Activated naive CD8-positive, alpha-beta T cell treated with anti-CD3 and anti-CD28 coated beads for 36 hours (primary cell): ENCODE data around the gene BOK. TPM values are rescaled to one million over a fixed set of nuclear protein-coding genes. Genes with fewer than 3 reads are reported as not detected.
"Not testable (repeated sequence)": the region's sequence is repeated elsewhere in the genome, so short reads cannot be mapped to it uniquely, and the experiment has no call there.

Experiments used
- DNase-seq: peaks from one replicate; pipeline ENCODE4 v3.0.0; 2021
- H3K27ac Mint-ChIP-seq: one replicate; pipeline ENCODE4 v1.8.0; 2022; ENCODE audit warnings: mild to moderate bottlenecking, moderate library complexity, mixed read lengths
- H3K27me3 Mint-ChIP-seq: one replicate; pipeline ENCODE4 v1.8.0; 2022; ENCODE audit warnings: mild to moderate bottlenecking, mixed read lengths
- H3K36me3 Mint-ChIP-seq: one replicate; pipeline ENCODE4 v1.8.0; 2021; ENCODE audit warnings: mild to moderate bottlenecking, mixed read lengths
- H3K4me1 Mint-ChIP-seq: one replicate; pipeline ENCODE4 v1.8.0; 2021; ENCODE audit warnings: mixed read lengths
- H3K4me3 Mint-ChIP-seq: one replicate; pipeline ENCODE4 v1.8.0; 2022; ENCODE audit warnings: mild to moderate bottlenecking, moderate library complexity, mixed read lengths
- H3K9me3 Mint-ChIP-seq: one replicate; pipeline ENCODE4 v1.8.0; 2022; ENCODE audit warnings: mixed read lengths
- total RNA-seq, 2 experiments: library from RNA; stranded (reverse); gene quantifications; one replicate each; pipeline ENCODE4 v1.2.3, GENCODE V29; 2021

The BOK gene
- total RNA-seq, 2 experiments from 2014 or later = 0.08 TPM; not detected in 1

DNA sequence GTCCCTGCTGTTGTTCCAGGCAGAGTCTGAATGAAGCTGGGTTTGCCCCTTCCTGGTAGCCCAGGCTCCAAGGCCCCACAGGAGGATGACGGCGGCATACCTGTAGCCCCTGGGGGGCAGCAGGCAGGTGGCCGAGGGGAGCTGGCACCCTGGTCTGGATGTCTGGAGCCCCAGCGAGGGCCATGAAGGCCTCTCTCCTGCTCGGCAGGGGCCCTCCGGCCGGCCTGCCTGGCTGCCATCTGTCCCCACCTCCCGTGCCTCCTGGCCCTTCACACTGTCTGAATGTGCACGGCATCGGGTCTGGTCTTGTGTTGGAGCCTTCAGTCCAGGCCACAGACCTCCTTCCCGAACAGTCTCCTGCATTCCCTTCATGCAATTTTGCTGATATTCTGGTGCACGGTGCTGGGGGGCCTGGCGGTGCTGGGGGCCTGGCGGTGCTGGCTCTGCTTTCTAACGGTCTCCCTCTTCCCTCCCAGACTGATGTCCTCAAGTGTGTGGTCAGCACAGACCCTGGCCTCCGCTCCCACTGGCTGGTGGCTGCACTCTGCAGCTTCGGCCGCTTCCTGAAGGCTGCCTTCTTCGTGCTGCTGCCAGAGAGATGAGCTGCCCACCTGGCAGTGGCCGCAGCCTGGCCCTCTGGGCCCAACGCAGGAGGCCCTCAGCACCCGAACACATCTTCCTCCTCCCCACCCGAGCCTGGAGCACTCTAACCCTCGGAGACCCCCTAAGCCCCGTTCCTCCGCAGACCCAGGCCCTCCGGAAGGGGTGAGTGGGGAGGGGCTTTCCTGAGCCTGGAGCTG is 13.5 kb downstream of the BOK start:
- Mint-ChIP-seq H3K4me3 (no peak overlapping the region), H3K27ac (no peak overlapping the region), H3K36me3 (peaks cover 3% of the 10 kb centered on the region), H3K27me3 (no peaks in the 10 kb centered on the region), H3K9me3 (no peaks in the 10 kb centered on the region), H3K4me1 (no peaks in the 10 kb centered on the region)
- no peak for DNase-seq

- not testable (repeated sequence) for H3K9me3 Mint-ChIP-seq, H3K4me3 Mint-ChIP-seq, H3K27ac Mint-ChIP-seq, H3K4me1 Mint-ChIP-seq, H3K27me3 Mint-ChIP-seq, H3K36me3 Mint-ChIP-seq, DNase-seq
Observed at GRCh38 chr2:241572915-241573651, 14.5 kb downstream of the BOK start.

- Mint-ChIP-seq H3K4me3 (no peak overlapping the region), H3K9me3 (no peaks in the 10 kb centered on the region), H3K27ac (no peak overlapping the region), H3K4me1 (no peaks in the 10 kb centered on the region), H3K36me3 (peaks cover 3% of the 10 kb centered on the region), H3K27me3 (no peaks in the 10 kb centered on the region)
- DNase-seq = no peak
Observed at GRCh38 chr2:241573741-241574140, 15.2 kb downstream of the BOK start.

DNA sequence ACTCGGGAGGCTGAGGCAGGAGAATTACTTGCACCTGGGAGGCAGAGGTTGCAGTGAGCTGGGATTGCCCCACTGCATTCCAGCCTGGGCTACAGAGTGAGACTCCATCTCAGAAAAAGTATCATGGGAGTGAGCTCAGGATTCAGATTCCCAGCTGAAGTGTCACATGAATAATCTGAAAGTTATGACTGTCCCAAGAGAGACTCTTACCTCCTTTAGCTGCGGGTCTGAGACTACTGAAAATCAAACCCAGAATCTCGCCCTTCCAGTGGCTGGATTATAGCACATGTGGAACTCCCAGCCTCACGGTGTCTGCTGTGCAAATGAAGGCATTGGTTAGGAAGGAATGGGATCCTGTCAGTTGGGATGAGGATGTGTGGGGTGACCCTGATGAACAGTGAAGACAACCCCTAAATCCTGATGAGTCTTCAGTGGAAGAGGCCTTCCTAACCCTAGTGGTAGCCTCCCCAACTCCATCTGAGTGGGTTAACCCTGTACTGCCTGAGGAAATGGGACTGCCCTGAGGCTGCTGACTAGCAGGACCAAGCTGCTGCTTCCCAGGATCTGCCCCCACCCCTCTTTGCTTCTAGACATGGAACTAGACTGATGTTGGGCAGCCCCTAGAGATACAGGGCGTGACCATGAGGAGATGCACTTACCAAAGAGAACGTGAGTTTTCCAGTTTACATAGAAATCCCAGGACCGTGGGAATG is 16.5 kb downstream of the BOK start:
- H3K27me3 Mint-ChIP-seq = no peaks in the 10 kb centered on the region
- H3K4me1 Mint-ChIP-seq = no peaks in the 10 kb centered on the region
- no peak for DNase-seq
- no peak overlapping the region for H3K27ac Mint-ChIP-seq
- no peak overlapping the region for H3K4me3 Mint-ChIP-seq
- peaks cover 3% of the 10 kb centered on the region for H3K36me3 Mint-ChIP-seq
- H3K9me3 Mint-ChIP-seq = no peaks in the 10 kb centered on the region

DNA sequence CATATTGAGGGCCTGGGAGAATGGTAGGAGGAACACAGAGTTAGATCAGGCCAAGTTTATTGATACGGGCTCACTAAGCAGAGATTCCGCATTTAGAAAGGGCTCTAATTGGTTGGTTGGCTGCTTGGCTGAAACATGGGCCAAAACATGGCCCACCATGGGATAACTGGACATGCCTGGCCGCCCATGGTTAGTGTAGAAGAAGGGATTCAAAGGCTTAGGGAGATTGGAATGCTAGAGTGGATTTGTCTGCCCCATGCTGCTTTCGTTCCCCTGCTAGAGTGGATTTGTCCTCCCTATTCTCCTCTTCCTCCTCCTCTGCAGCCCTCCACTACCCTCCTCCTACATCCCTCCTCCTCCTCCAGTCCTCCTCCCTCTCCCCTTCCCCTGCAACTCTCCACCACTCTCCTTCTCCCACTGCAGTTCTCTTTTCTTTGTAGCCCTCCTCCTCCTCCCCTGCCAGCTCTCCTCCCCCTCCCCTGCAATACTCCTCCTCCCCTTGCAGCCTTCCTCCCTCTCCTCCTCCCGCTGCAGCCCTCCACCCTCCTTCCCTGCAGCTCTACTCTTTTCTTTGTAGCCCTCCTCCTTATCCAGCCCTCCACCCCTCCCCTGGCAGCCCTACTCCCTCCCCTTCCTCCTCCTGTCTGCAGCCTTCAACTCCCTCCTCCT is 17.2 kb downstream of the BOK start:
- Mint-ChIP-seq H3K4me1 (no peaks in the 10 kb centered on the region), H3K27me3 (no peaks in the 10 kb centered on the region), H3K9me3 (no peaks in the 10 kb centered on the region), H3K4me3 (no peak overlapping the region), H3K36me3 (peaks cover 3% of the 10 kb centered on the region), H3K27ac (no peak overlapping the region)
- DNase-seq = no peak

DNA sequence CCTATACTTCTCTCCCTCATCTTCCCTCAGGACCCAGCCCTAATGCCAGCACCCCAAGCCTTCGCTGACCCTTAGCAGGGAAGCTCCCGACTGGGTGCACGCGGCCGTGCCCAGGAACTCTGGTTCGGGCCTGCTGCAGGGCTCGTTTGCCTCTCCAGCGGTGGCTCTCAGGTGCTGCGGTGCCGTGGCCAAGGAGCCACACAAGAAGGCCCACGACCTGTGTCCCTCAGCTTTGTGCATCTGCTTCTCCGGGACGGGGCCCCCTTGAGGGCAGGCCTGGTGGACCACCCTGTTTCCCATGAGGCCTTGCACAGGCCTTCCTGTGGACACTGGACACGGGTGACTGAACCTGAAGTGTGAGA is 17.7 kb downstream of the BOK start:
- Mint-ChIP-seq H3K9me3 (no peaks in the 10 kb centered on the region), H3K36me3 (peaks cover 3% of the 10 kb centered on the region), H3K27me3 (no peaks in the 10 kb centered on the region), H3K4me3 (no peak overlapping the region), H3K4me1 (no peaks in the 10 kb centered on the region), H3K27ac (no peak overlapping the region)
- DNase-seq = no peak

DNA sequence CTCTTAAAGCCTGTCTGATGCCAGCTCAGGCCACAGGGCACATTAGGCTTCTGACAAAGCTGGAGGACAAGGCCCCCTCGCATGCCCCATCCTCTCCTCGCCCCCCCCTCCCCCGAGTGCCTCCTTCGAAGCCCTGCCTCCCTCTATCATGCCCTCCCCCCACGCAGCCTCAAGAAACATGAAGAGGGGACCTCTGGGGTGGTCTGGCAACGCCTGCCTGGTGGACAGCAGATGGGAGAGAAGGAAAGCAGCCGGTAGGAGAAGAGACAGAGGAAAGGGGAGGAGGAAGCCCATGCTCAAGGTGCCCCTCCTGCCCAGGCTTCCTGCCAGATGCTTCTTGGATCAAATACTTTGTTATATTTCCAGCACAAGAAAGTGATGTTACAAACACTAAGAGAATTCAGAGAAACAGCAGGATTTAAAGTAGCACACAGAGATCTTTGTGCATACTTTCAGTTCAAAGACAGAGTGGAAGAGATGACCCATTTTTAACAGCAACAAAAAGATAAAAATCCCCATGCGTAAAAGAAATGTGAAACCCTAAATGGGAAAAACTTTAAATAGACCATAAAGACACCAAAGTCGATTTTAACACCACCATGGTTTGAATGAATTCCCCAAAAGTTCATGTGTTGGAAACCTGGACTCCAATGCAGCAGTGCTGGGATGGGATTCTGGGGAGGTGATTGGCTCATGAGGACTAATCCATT is 19.0 kb downstream of the BOK start:
- Mint-ChIP-seq H3K4me3 (no peak overlapping the region), H3K4me1 (no peaks in the 10 kb centered on the region), H3K27ac (no peak overlapping the region), H3K36me3 (peaks cover 9% of the 10 kb centered on the region), H3K9me3 (no peaks in the 10 kb centered on the region), H3K27me3 (no peaks in the 10 kb centered on the region)
- no peak for DNase-seq

GRCh38 chr2:241579281-241579680 is 20.7 kb downstream of the BOK start:
- no peak for DNase-seq
- Mint-ChIP-seq H3K36me3 (peaks cover 16% of the 10 kb centered on the region), H3K27me3 (no peaks in the 10 kb centered on the region), H3K9me3 (no peaks in the 10 kb centered on the region), H3K4me1 (no peaks in the 10 kb centered on the region), H3K4me3 (no peak overlapping the region), H3K27ac (no peak overlapping the region)

GRCh38 chr2:241582328-241582727 is 23.8 kb downstream of the BOK start:
- H3K4me1 Mint-ChIP-seq = no peaks in the 10 kb centered on the region
- no peak overlapping the region for H3K27ac Mint-ChIP-seq
- no peak for DNase-seq
- no peak overlapping the region for H3K4me3 Mint-ChIP-seq
- H3K9me3 Mint-ChIP-seq = peaks cover 13% of the 10 kb centered on the region
- peaks cover 42% of the 10 kb centered on the region for H3K36me3 Mint-ChIP-seq
- no peaks in the 10 kb centered on the region for H3K27me3 Mint-ChIP-seq

- H3K4me3 Mint-ChIP-seq = no peak overlapping the region
- H3K27ac Mint-ChIP-seq = no peak overlapping the region
- H3K27me3 Mint-ChIP-seq = no peaks in the 10 kb centered on the region
- peaks cover 46% of the 10 kb centered on the region for H3K36me3 Mint-ChIP-seq
- no peaks in the 10 kb centered on the region for H3K4me1 Mint-ChIP-seq
- H3K9me3 Mint-ChIP-seq = peaks cover 16% of the 10 kb centered on the region
- DNase-seq = no peak
Observed at GRCh38 chr2:241582806-241583205, 24.3 kb downstream of the BOK start.

DNA sequence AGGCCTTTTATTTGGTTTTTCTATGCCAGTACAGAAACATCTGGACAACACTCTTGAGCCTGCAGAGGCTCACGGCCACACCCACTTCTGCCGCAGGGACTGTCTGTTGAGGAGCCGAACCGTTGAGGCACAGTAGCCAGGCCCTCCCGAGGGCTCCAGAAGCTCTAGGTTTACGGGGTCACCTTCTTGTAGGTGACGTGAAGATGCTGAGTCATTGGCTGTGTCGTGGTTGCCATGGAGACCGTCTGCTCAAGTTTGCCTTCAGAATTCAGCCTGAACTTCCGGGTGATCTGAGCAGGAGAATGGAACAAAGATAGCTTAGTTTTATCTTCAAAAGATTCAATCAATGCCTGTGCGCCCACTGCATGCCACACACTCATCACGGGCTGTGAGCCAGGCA is 25.9 kb downstream of the BOK start:
- Mint-ChIP-seq H3K27me3 (no peaks in the 10 kb centered on the region), H3K4me3 (no peak overlapping the region), H3K9me3 (peaks cover 16% of the 10 kb centered on the region), H3K4me1 (no peaks in the 10 kb centered on the region), H3K36me3 (peaks cover 61% of the 10 kb centered on the region), H3K27ac (no peak overlapping the region)
- DNase-seq = no peak

DNA sequence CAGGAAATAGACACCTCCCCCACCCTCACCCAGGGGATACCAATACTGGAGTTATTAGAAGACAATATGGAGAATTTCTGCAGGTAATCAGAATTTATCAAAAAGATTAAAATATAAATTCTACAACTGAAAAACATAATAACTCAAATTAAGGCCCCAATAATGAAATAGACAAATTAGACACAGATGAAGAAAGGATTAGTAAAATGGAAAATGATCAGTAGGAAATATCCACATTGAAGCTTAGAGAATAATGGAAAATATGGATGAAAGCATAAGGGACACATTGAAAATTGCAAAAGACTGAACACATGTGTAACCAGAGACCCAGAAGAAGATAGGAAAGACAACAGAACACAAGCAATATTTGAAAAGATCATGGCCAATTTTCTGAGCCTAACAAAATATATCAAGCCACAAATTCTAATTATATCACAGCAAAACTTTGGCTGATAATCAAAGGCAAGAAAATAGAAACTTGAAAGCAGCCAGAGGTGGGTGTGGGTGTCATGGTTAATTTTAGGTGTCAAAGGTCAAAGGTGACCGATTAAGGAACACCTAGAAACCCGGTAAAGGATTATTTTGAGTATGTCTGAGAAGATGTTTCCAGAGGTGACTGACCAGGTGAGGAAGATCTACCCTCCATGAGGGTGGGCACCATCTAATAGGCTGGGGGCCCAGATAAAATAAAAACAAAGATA is 28.2 kb downstream of the BOK start:
- Mint-ChIP-seq H3K9me3 (peaks cover 16% of the 10 kb centered on the region), H3K4me3 (no peak overlapping the region), H3K27ac (no peak overlapping the region), H3K4me1 (no peaks in the 10 kb centered on the region), H3K36me3 (peaks cover 61% of the 10 kb centered on the region), H3K27me3 (no peaks in the 10 kb centered on the region)
- no peak for DNase-seq

DNA sequence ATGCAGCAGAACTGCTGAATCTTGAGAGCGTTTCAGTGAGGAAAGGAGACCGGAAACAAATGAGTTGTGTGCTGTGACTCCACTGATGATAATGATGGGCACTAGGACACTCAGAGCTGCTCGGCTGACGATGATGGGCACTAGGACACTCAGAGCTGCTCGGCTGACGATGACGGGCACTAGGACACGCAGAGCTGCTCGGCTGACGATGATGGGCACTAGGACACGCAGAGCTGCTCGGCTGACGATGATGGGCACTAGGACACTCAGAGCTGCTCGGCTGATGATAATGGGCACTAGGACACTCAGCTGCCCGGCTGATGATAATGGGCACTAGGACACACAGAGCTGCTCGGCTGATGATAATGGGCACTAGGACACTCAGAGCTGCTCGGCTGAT is 31.3 kb downstream of the BOK start:
- DNase-seq, H3K4me1 Mint-ChIP-seq, H3K27me3 Mint-ChIP-seq, H3K4me3 Mint-ChIP-seq, H3K27ac Mint-ChIP-seq: not testable (repeated sequence)
- Mint-ChIP-seq H3K36me3 (peaks cover 43% of the 10 kb centered on the region), H3K9me3 (peaks cover 16% of the 10 kb centered on the region)
